GM18861 (cell line): ENCODE results near the gene ZNF580.

Source experiments
- ATAC-seq: cut with Tn5 transposase; IDR thresholded peaks from one replicate; pipeline ENCODE4 v1.9.1; 2021; ENCODE audit not compliant: unreplicated experiment

Gene ZNF580

GRCh38 chr19:55690109-55690768 lies 49.4 kb downstream of the ZNF580 start:
- no peak for ATAC-seq

DNA sequence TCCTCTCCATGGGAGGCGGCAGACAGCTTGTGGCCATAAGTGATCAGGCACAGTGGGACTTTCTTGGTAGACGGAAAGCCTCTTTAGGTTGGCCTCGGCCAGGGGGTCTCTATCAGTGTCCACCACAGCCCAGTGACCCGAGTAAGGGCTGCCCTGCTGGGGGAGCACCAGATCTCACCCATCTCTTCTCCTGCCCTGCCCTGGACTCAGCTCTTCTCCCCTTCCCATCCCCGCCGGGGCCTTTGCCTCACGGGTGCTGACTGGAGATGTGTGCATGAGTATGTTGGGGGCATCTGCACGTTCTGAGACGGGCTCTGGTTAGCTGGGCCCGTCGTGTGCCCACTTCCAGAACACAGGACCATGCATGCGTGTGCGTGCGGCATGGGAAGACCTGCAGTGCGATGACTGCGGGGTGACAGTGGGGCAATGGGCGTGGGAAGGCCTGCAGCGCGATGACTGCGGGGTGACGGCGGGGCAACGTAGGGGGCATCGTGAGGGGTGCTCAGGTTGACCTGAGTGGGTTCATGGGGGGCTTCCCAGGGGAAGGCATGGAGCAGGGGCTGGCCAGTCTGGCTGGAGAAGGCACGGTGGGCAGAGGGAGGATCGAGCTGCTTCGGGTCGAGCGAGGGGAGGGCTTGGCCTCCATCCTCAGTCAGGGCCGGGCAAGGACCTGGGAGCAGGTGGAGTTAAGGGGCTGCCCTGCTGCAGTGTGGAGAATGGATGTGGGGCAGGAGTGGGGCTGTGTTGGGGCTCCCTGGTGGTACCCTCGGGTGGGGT lies 50.2 kb downstream of the ZNF580 start:
- no peak for ATAC-seq

- ATAC-seq, result no peak
Measured at GRCh38 chr19:55691561-55692481, 51.0 kb downstream of the ZNF580 start.

DNA sequence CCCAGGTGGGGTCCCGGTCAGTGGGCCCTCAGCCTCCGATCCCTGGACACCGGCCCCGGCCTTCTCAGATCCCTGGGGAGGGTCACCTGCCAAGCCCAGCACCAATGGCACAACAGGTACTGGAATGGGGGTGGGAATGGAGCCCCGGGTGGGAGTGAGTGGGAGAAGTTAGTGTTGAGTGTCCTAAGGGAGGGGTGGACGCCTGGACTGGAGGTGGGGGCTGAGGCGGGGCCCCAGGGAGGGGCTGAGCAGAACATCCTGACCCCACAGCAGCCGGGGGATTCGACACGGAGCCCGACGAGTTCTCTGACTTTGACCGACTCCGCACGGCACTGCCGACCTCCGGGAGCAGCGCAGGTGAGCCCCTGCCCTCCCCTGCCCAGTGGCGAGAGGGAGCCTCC lies 51.9 kb downstream of the ZNF580 start:
- ATAC-seq, result no peak
